Heart left ventricle (tissue), 13 donors: Measurements from ENCODE around the gene HS1BP3.

ENCODE experiments used
- POLR2A ChIP-seq, 2 donors: fragments of 450-650 bp; IDR thresholded peaks; one replicate each; pipeline ENCODE4 v1.6.1; 2017; ENCODE audit warnings: antibody characterized with exemption in 2 of 2, mild to moderate bottlenecking in 2 of 2, moderate library complexity in 2 of 2
- TF ChIP-seq, protein P1 (sequence below), 12 donors: fragments of 200-600 bp; sonication (generic) in 4 of 12; IDR thresholded peaks; one replicate each; pipeline versions ENCODE4 v1.5.0 to v1.8.0; 2018 to 2022; ENCODE audit warnings: antibody characterized with exemption in 12 of 12, mild to moderate bottlenecking in 5 of 12
- donor health status: ischemic (EF 13 %, LVEDD 7.1; RV severe dilation, severe dysfunction).
- donor health status: DM: no; HTN: yes; CAD: no.
- donor health status: DM: no; HTN: no; CAD: no.
- donor health status: ischemic (EF 25% LVEDD 6.9; RV normal size, moderate dysfunction).
- donor health status: ischemic (EF 25% LVEDD 5.7; RV mildly dilated, moderate dysfunction).
- donor health status: ischemic (EF 35%, LVEDD 5.7; RV mildly dilated, moderate dysfunction).
- donor health status: nonischemic (EF 11% LVEDD 7.7; RV severe dilation, severe dysfunction).
- donor health status: DM: yes; HTN: yes; CAD: no.
- donor health status: PGD.
- donor health status: ischemic (EF 29% LVEDD 5.4; RV normal size, mild dysfunction).
- donor health status: nonischemic (EF 23%, LVEDD 6.1; RV moderate dilation, normal function).

- TF ChIP-seq, protein P1, sequence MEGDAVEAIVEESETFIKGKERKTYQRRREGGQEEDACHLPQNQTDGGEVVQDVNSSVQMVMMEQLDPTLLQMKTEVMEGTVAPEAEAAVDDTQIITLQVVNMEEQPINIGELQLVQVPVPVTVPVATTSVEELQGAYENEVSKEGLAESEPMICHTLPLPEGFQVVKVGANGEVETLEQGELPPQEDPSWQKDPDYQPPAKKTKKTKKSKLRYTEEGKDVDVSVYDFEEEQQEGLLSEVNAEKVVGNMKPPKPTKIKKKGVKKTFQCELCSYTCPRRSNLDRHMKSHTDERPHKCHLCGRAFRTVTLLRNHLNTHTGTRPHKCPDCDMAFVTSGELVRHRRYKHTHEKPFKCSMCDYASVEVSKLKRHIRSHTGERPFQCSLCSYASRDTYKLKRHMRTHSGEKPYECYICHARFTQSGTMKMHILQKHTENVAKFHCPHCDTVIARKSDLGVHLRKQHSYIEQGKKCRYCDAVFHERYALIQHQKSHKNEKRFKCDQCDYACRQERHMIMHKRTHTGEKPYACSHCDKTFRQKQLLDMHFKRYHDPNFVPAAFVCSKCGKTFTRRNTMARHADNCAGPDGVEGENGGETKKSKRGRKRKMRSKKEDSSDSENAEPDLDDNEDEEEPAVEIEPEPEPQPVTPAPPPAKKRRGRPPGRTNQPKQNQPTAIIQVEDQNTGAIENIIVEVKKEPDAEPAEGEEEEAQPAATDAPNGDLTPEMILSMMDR (IDR thresholded peaks at IDR 0.05): no peak
- TF ChIP-seq POLR2A (IDR thresholded peaks at IDR 0.05): no peak
Observed at GRCh38 chr2:20584399-20585358, 66.2 kb downstream of the HS1BP3 start.
